Hepatocyte (in vitro differentiated cells): ENCODE data around the gene SGTA.

ENCODE experiments used
- CTCF ChIP-seq: fragments of 200-600 bp; sonication (generic); IDR thresholded peaks from 2 replicates; pipeline ENCODE4 v1.5.1; 2016; ENCODE audit warnings: antibody characterized with exemption, mild to moderate bottlenecking; ENCODE audit not compliant: poor library complexity
- EZH2 ChIP-seq: fragments of 200-600 bp; sonication (generic); IDR thresholded peaks from 2 replicates; pipeline ENCODE4 v1.6.1; 2016; ENCODE audit warnings: antibody characterized with exemption, mild to moderate bottlenecking, borderline replicate concordance
- EZH2phosphoT487 ChIP-seq: fragments of 200-600 bp; sonication (generic); IDR thresholded peaks from one replicate; pipeline ENCODE4 v1.6.1; 2018; ENCODE audit warnings: antibody characterized with exemption, mild to moderate bottlenecking, low read depth, moderate library complexity; ENCODE audit not compliant: unreplicated experiment, severe bottlenecking

GRCh38 chr19:2787115-2787514 lies 4.0 kb upstream of the SGTA start:
- TF ChIP-seq CTCF: no peak
- TF ChIP-seq EZH2: no peak
- TF ChIP-seq EZH2phosphoT487: no peak
